ENCODE results near the gene CASP8AP2.

Gene CASP8AP2

DNA sequence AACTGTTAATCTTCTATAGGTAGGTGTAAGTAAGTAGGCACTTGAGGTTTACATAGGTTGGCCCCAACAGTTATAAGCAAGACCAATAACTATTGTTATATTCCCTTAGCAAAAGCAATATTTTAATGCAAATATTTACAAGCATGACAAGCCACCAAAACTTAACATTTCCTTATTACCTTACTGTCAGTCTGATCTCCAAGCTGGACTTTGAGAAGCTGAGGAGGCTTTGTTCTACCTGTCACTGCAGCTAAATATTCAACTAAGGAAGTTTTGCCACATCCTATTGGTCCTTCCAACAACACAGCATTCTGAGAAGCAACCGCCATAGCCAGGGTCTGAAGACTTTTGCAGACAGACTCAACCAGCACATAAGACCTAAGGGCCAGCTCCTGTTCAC is 39.7 kb upstream of the CASP8AP2 start:
- no peak for DNase-seq (ENCODE audit: low spot score)
- TF ChIP-seq, protein P1, sequence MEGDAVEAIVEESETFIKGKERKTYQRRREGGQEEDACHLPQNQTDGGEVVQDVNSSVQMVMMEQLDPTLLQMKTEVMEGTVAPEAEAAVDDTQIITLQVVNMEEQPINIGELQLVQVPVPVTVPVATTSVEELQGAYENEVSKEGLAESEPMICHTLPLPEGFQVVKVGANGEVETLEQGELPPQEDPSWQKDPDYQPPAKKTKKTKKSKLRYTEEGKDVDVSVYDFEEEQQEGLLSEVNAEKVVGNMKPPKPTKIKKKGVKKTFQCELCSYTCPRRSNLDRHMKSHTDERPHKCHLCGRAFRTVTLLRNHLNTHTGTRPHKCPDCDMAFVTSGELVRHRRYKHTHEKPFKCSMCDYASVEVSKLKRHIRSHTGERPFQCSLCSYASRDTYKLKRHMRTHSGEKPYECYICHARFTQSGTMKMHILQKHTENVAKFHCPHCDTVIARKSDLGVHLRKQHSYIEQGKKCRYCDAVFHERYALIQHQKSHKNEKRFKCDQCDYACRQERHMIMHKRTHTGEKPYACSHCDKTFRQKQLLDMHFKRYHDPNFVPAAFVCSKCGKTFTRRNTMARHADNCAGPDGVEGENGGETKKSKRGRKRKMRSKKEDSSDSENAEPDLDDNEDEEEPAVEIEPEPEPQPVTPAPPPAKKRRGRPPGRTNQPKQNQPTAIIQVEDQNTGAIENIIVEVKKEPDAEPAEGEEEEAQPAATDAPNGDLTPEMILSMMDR (IDR thresholded peaks at IDR 0.05) = no peak

GRCh38 chr6:89790403-89790802 is 39.3 kb upstream of the CASP8AP2 start:
- H3K27ac ChIP-seq = no peak overlapping the region
- no peak overlapping the region for H3K4me3 ChIP-seq
- TF ChIP-seq, protein P1 (IDR thresholded peaks at IDR 0.05) = no peak
- no peak for DNase-seq (ENCODE audit: low spot score)

More for the DNA sequence above, 39.7 kb upstream of the CASP8AP2 start:
- Histone ChIP-seq H3K27ac (no peak overlapping the region), H3K4me3 (no peak overlapping the region)

GRCh38 chr6:89792881-89793280 is 36.8 kb upstream of the CASP8AP2 start:
- DNase-seq (ENCODE audit: low spot score) = no peak
- TF ChIP-seq, protein P1 (IDR thresholded peaks at IDR 0.05) = no peak
- no peak overlapping the region for H3K4me3 ChIP-seq
- H3K27ac ChIP-seq = no peak overlapping the region

- no peak overlapping the region for H3K4me3 ChIP-seq
- TF ChIP-seq, protein P1 (IDR thresholded peaks at IDR 0.05) = no peak
- DNase-seq (ENCODE audit: low spot score) = no peak
These were observed 36.1 kb upstream of the CASP8AP2 start for GRCh38 chr6:89793586-89793985.

DNA sequence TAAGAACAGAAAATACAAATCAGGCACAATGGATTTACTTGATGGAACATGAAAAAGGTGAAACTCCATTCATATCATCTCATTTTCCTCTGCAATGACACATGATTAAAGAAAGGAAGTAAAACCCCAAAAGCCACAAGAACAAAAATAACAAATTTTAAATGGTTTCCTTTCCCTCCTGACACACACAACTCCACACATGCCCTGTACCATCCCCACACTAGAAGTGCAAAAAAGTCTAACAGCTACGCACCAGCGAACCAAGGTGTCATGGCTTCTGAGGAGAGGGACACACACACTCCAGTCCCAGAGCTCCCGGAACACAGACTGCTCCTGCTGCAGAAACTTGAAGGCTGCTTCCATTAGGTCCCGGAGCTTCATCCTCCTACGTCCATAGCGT is 35.4 kb upstream of the CASP8AP2 start:
- TF ChIP-seq, protein P1 (IDR thresholded peaks at IDR 0.05) = no peak
- DNase-seq (ENCODE audit: low spot score) = no peak
- no peak overlapping the region for H3K4me3 ChIP-seq
- H3K27ac ChIP-seq = no peak overlapping the region

More at GRCh38 chr6:89793586-89793985, 36.1 kb upstream of the CASP8AP2 start:
- H3K27ac ChIP-seq = no peak overlapping the region

GRCh38 chr6:89797317-89797716 is 32.4 kb upstream of the CASP8AP2 start:
- TF ChIP-seq, protein P1 (IDR thresholded peaks at IDR 0.05) = no peak
- no peak overlapping the region for H3K27ac ChIP-seq
- no peak for DNase-seq (ENCODE audit: low spot score)
- H3K4me3 ChIP-seq = no peak overlapping the region

DNA sequence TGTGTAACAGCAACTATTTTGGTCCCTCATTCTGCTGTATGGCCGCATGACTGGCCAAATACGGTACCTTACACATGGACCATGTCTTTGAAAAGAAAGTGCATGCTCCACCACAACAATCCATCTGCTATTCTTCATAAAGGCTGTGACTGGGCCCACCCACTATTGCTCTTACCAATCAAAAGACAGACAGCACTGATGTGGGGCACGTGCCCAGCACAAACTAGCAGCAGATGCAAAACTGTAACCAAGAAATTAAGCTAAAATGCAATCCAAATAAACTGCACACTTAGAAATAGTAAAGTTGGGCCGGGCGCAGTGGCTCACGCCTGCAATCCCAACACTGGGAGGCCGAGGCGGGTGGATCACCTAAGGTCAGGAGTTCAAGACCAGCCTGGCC is 30.6 kb upstream of the CASP8AP2 start:
- Histone ChIP-seq H3K27ac (no peak overlapping the region), H3K4me3 (no peak overlapping the region)
- TF ChIP-seq, protein P1 (IDR thresholded peaks at IDR 0.05) = no peak

More for the DNA sequence above, 30.6 kb upstream of the CASP8AP2 start:
- no peak for DNase-seq (ENCODE audit: low spot score)
